Uterus (tissue), 2 donors: ENCODE data around the gene RBFOX1.

Experiments
- CTCF ChIP-seq, 4 experiments: fragments of 200-600 bp in 2 of 4; fragments of 450-650 bp in 2 of 4; sonication (generic) in 2 of 4; IDR thresholded peaks; one replicate each; pipeline ENCODE4 v1.5.1; 2016 to 2019; ENCODE audit warnings: antibody characterized with exemption in 4 of 4, mild to moderate bottlenecking in 2 of 4, moderate library complexity in 1 of 4
- POLR2A ChIP-seq, 2 donors: fragments of 450-650 bp; IDR thresholded peaks; one replicate each; pipeline ENCODE4 v1.6.1; 2016; ENCODE audit warnings: antibody characterized with exemption in 2 of 2, mild to moderate bottlenecking in 1 of 2, moderate library complexity in 1 of 2

- TF ChIP-seq POLR2A (IDR thresholded peaks at IDR 0.05): no peak
- no peak for TF ChIP-seq CTCF (IDR thresholded peaks at IDR 0.05)
Measured at GRCh38 chr16:7713244-7713643, 380.6 kb downstream of the RBFOX1 start.
